B cell (primary cell): ENCODE results near the gene PRM1. TPM values are rescaled to one million over a fixed set of nuclear protein-coding genes. Genes with fewer than 3 reads are reported as not detected.

ENCODE experiments used
- ATAC-seq: fragments of 200-7000 bp; cut with Tn5 transposase; one replicate; pipeline ENCODE4 v1.10.0; 2021; ENCODE audit warnings: low read depth, mild to moderate bottlenecking, moderate number of reproducible peaks, moderate library complexity
- CTCF ChIA-PET: fragments of 350-600 bp; sonication (Branson Sonifier 250); formaldehyde crosslinking; loops from one replicate; lab custom pipeline; 2021; ENCODE audit warnings: antibody characterized with exemption, inconsistent platforms; lab: Charles Lee
- POLR2A ChIA-PET: fragments of 350-600 bp; sonication (Branson Sonifier 250); formaldehyde crosslinking; loops from one replicate; lab custom pipeline; 2021; ENCODE audit warnings: antibody characterized with exemption; lab: Charles Lee
- DNase-seq: peaks from one replicate; pipeline ENCODE4 v3.0.0; 2013
- H2AFZ ChIP-seq: 2 replicates; pipeline ENCODE4 v1.6.1; 2012; ENCODE audit warnings: mild to moderate bottlenecking, low read depth, low read length; ENCODE audit not compliant: insufficient read depth, poor library complexity, severe bottlenecking
- H3K27ac ChIP-seq, 2 donors: 1 replicate in 1 of 2; 2 replicates in 1 of 2; pipeline ENCODE4 v1.5.1; 2012 to 2013; ENCODE audit warnings: low read length in 2 of 2, mild to moderate bottlenecking in 2 of 2, moderate library complexity in 1 of 2
- H3K27me3 ChIP-seq, 4 experiments: fragments of 200-600 bp in 1 of 4; sonication (generic) in 1 of 4; replicated peaks in 1 of 4; 1 replicate in 2 of 4; 2 replicates in 2 of 4; pipeline versions ENCODE4 v1.6.1 to v1.7.0; 2013 to 2016; ENCODE audit warnings: low read length in 3 of 4, mild to moderate bottlenecking in 2 of 4, mixed read lengths in 1 of 4, moderate library complexity in 1 of 4; ENCODE audit not compliant: insufficient read depth in 4 of 4, control insufficient read depth in 3 of 4; ENCODE audit errors: control extremely low read depth in 1 of 4
- H3K36me3 ChIP-seq, 2 experiments: replicated peaks in 1 of 2; 1 replicate in 1 of 2; 2 replicates in 1 of 2; pipeline versions ENCODE4 v1.6.1 to v1.7.1; 2013; ENCODE audit warnings: low read length in 1 of 2; ENCODE audit not compliant: insufficient read depth in 2 of 2, control insufficient read depth in 1 of 2; ENCODE audit errors: control extremely low read depth in 1 of 2, extremely low read depth in 1 of 2
- H3K4me1 ChIP-seq, 2 donors: fragments of 200-600 bp in 1 of 2; sonication (generic) in 1 of 2; 1 replicate in 1 of 2; 2 replicates in 1 of 2; pipeline versions ENCODE4 v1.5.1 to v1.6.1; 2013 to 2017; ENCODE audit warnings: low read length in 2 of 2; ENCODE audit not compliant: control insufficient read depth in 2 of 2, insufficient read depth in 2 of 2
- H3K4me2 ChIP-seq: replicated peaks from 2 replicates; pipeline ENCODE3; 2012; ENCODE audit warnings: mild to moderate bottlenecking, low read depth, low read length; ENCODE audit not compliant: poor library complexity, severe bottlenecking
- H3K4me3 ChIP-seq, 5 experiments: fragments of 200-600 bp in 1 of 5; sonication (generic) in 1 of 5; 1 replicate in 3 of 5; 2 replicates in 2 of 5; pipeline versions ENCODE4 v1.5.1 to v1.7.0; 2011 to 2016; ENCODE audit warnings: low read length in 4 of 5, mild to moderate bottlenecking in 4 of 5, low read depth in 2 of 5, control low read depth in 1 of 5, moderate library complexity in 1 of 5; ENCODE audit not compliant: insufficient read depth in 1 of 5; ENCODE audit errors: control extremely low read depth in 1 of 5, extremely low read depth in 1 of 5
- H3K79me2 ChIP-seq: fragments of 200-600 bp; sonication (generic); one replicate; pipeline ENCODE4 v1.6.0; 2016; ENCODE audit warnings: low read length; ENCODE audit not compliant: control insufficient read depth, insufficient read depth
- H3K9ac ChIP-seq: fragments of 200-600 bp; sonication (generic); 2 replicates; pipeline ENCODE4 v1.6.1; 2017; ENCODE audit warnings: mild to moderate bottlenecking, low read length, moderate library complexity
- H3K9me3 ChIP-seq, 3 donors: one replicate each; pipeline versions ENCODE4 v1.6.1 to v1.7.1; 2013; ENCODE audit warnings: low read length in 2 of 3; ENCODE audit not compliant: control insufficient read depth in 2 of 3, insufficient read depth in 1 of 3; ENCODE audit errors: control extremely low read depth in 1 of 3
- H4K20me1 ChIP-seq: 2 replicates; pipeline ENCODE4 v1.6.0; 2012; ENCODE audit warnings: mild to moderate bottlenecking, low read length; ENCODE audit not compliant: insufficient read depth, control insufficient read depth, poor library complexity, severe bottlenecking
- H3K27ac Mint-ChIP-seq: one replicate; pipeline ENCODE4 v1.8.0; 2021; ENCODE audit warnings: mixed read lengths
- H3K27me3 Mint-ChIP-seq: one replicate; pipeline ENCODE4 v1.8.0; 2021; ENCODE audit warnings: mixed read lengths
- H3K4me1 Mint-ChIP-seq: one replicate; pipeline ENCODE4 v1.8.0; 2021; ENCODE audit warnings: mixed read lengths
- H3K4me3 Mint-ChIP-seq: one replicate; pipeline ENCODE4 v1.8.0; 2021; ENCODE audit warnings: mixed read lengths
- H3K9me3 Mint-ChIP-seq: one replicate; pipeline ENCODE4 v1.8.0; 2022; ENCODE audit warnings: mixed read lengths; ENCODE audit not compliant: insufficient read depth
- CTCF ChIP-seq: fragments of 200-600 bp; IDR thresholded peaks from one replicate; pipeline ENCODE4 v1.8.0; 2022; ENCODE audit warnings: antibody characterized with exemption, mild to moderate bottlenecking
- EZH2 ChIP-seq: IDR thresholded peaks from 2 replicates; pipeline ENCODE4 v1.6.1; 2012; ENCODE audit warnings: borderline replicate concordance, low read depth, mild to moderate bottlenecking, moderate library complexity, low read length; ENCODE audit not compliant: insufficient read depth, poor library complexity, severe bottlenecking
- WGBS: methylation state at CpG from one replicate; pipeline ENCODE4 v1.1.5; 2013; ENCODE audit warnings: missing lambda C conversion rate; ENCODE audit not compliant: insufficient coverage; 5-methylcytosine and 5-hydroxymethylcytosine counted together
- intact Hi-C: fragments of 100-400 bp; cut with micrococcal nuclease; formaldehyde crosslinking; loops from one replicate; pipeline ENCODE4 v1.10.0; 2022
- polyA plus RNA-seq: library from polyadenylated mRNA; depleted of rRNA; stranded (reverse); fragments of >200 nt; gene quantifications from 2 replicates; pipeline ENCODE4 v1.2.3, GENCODE V29; 2012
- total RNA-seq, 2 donors: library from RNA; stranded (reverse); fragments of 120-200 nt in 1 of 2; gene quantifications; 1 replicate in 1 of 2; 2 replicates in 1 of 2; pipeline versions ENCODE4 v1.2.3 to v1.2.4, GENCODE V29; 2013 to 2022

Gene PRM1
- total and polyA plus RNA-seq, 2 donors (not counting 1 experiment from before 2014, with no cell fraction given) = not detected

- Mint-ChIP-seq H3K27ac (peak overlapping the region; percentile 100), H3K9me3 (no peaks in the 10 kb centered on the region), H3K27me3 (no peaks in the 10 kb centered on the region), H3K4me1 (peaks cover 79% of the 10 kb centered on the region), H3K4me3 (peak overlapping the region; percentile 80)
- TF ChIP-seq CTCF (no peak), EZH2 (no peak)
- no peaks in the 10 kb centered on the region for H3K27me3 ChIP-seq
- CTCF ChIA-PET = interaction anchor here (0.6 to 6.9 kb wide), 13 partner anchors 13 to 347 kb away, joined by 3 to 136 read pairs (median 3); partner anchors contain the start of gene SOCS1
- H3K9ac ChIP-seq = peak overlapping the region; percentile 44
- POLR2A ChIA-PET = interaction anchor here (1.0 to 6.8 kb wide), 9 partner anchors 13 to 346 kb away, joined by 3 to 118 read pairs (median 9); partner anchors contain the start of gene SOCS1
- no peaks in the 10 kb centered on the region for H4K20me1 ChIP-seq
- no peak overlapping the region for H2AFZ ChIP-seq
- H3K4me2 ChIP-seq = peak overlapping the region; percentile 73
- DNase-seq (peak; percentile 88), ATAC-seq (peak; percentile 44)
- H3K4me3 ChIP-seq = peak overlapping the region in 2 of 5 experiments; percentile 16 to 43
- H3K27ac ChIP-seq = peak overlapping the region; percentile 91 to 96
- no peaks in the 10 kb centered on the region for H3K79me2 ChIP-seq
- no peaks in the 10 kb centered on the region for H3K36me3 ChIP-seq
- peaks cover 0 to 24% (median 7%) of the 10 kb centered on the region in 3 donors for H3K9me3 ChIP-seq
- 67% methylated on average over 3 of the region's 10 CpGs for WGBS
- intact Hi-C loops = loop anchor here (1.0 to 5.0 kb wide), 8 partner anchors 14 to 371 kb away; partner anchors contain the start of genes RMI2 and SOCS1
- H3K4me1 ChIP-seq = peaks cover 73 to 91% of the 10 kb centered on the region in 2 donors
These were observed 29.9 kb upstream of the PRM1 start for GRCh38 chr16:11310997-11311561.

GRCh38 chr16:11310634-11310977, 29.5 kb upstream of the PRM1 start:
- Histone ChIP-seq H3K36me3 (no peaks in the 10 kb centered on the region), H3K9ac (peak overlapping the region; percentile 44), H3K9me3 (peaks cover 0 to 24% (median 7%) of the 10 kb centered on the region in 3 donors), H3K79me2 (no peaks in the 10 kb centered on the region), H3K27ac (peak overlapping the region; percentile 91 to 96), H3K4me1 (peaks cover 73 to 96% of the 10 kb centered on the region in 2 donors), H4K20me1 (no peaks in the 10 kb centered on the region), H3K4me3 (peak overlapping the region in 2 of 5 experiments; percentile 2 to 43), H2AFZ (no peak overlapping the region), H3K27me3 (no peaks in the 10 kb centered on the region), H3K4me2 (peak overlapping the region; percentile 73)
- Mint-ChIP-seq H3K9me3 (no peaks in the 10 kb centered on the region), H3K4me3 (peak overlapping the region; percentile 80), H3K4me1 (peaks cover 79% of the 10 kb centered on the region), H3K27me3 (no peaks in the 10 kb centered on the region), H3K27ac (peak overlapping the region; percentile 100)
- ATAC-seq (no peak), DNase-seq (no peak)
- CTCF ChIA-PET = interaction anchor here (0.5 to 6.9 kb wide), 11 partner anchors 12 to 372 kb away, joined by 3 to 136 read pairs (median 3); partner anchors contain the start of gene SOCS1
- TF ChIP-seq EZH2 (no peak), CTCF (no peak)
- no CpG with 5 or more reads among the region's 3 CpGs for WGBS
- POLR2A ChIA-PET = interaction anchor here (1.0 to 6.8 kb wide), 10 partner anchors 12 to 345 kb away, joined by 3 to 118 read pairs (median 8); partner anchors contain the start of gene SOCS1
- intact Hi-C loops = loop anchor here (2.0 to 5.0 kb wide), 4 partner anchors 34 to 372 kb away; partner anchors contain the start of gene RMI2
